IMR-90 (cell line): ENCODE results near the gene TOMM40L. TPM values are rescaled to one million over a fixed set of nuclear protein-coding genes. Genes with fewer than 3 reads are reported as not detected.

Experiments used
- ATAC-seq: fragments of 200-7000 bp; cut with Tn5 transposase; 2 replicates; pipeline ENCODE4 v1.9.1; 2020; ENCODE audit warnings: low read depth, mild to moderate bottlenecking, moderate library complexity
- BruUV-seq: library from RNA; stranded (reverse); fragments of 400-500 nt; replicated peaks from 2 replicates; lab custom pipeline; 2021; lab: Mats Ljungman, UMichigan
- CTCF ChIA-PET: fragments of 300-600 bp; formaldehyde crosslinking; extraction: SDS; loops from one replicate; lab custom pipeline; 2021; ENCODE audit warnings: antibody characterized with exemption; lab: Yijun Ruan, JAX
- POLR2A ChIA-PET: fragments of 300-600 bp; sonication (Branson Sonifier 250); formaldehyde crosslinking; loops from one replicate; lab custom pipeline; 2022; ENCODE audit warnings: antibody characterized with exemption; ENCODE audit not compliant: unreplicated experiment; lab: Charles Lee
- DNase-seq: peaks from one replicate; pipeline ENCODE4 v3.0.0; 2013
- H2AFZ ChIP-seq: replicated peaks from 2 replicates; pipeline ENCODE3; 2013; ENCODE audit warnings: low read length, mild to moderate bottlenecking; ENCODE audit not compliant: poor library complexity
- H2AK5ac ChIP-seq: 2 replicates; pipeline ENCODE4 v1.6.1; 2013; ENCODE audit warnings: low read depth, low read length, inconsistent platforms
- H2AK9ac ChIP-seq: replicated peaks from 2 replicates; pipeline ENCODE3; 2013; ENCODE audit warnings: mild to moderate bottlenecking, low read depth, low read length, moderate library complexity; ENCODE audit not compliant: poor library complexity
- H2BK120ac ChIP-seq: 2 replicates; pipeline ENCODE4 v1.6.1; 2013; ENCODE audit warnings: low read depth, low read length, inconsistent platforms
- H2BK15ac ChIP-seq: 3 replicates; pipeline ENCODE4 v1.6.1; 2013; ENCODE audit warnings: low read depth, low read length, inconsistent platforms
- H2BK20ac ChIP-seq: 2 replicates; pipeline ENCODE4 v1.6.1; 2013; ENCODE audit warnings: low read depth, mild to moderate bottlenecking, inconsistent platforms, low read length, moderate library complexity
- H2BK5ac ChIP-seq: 2 replicates; pipeline ENCODE4 v1.6.1; 2013; ENCODE audit warnings: mild to moderate bottlenecking, low read depth, low read length, inconsistent platforms; ENCODE audit not compliant: poor library complexity, severe bottlenecking
- H3K14ac ChIP-seq: replicated peaks from 2 replicates; pipeline ENCODE4 v1.6.1; 2013; ENCODE audit warnings: low read depth, low read length, inconsistent platforms
- H3K18ac ChIP-seq: 2 replicates; pipeline ENCODE4 v1.6.1; 2013; ENCODE audit warnings: low read depth, low read length, control low read depth
- H3K23ac ChIP-seq: 2 replicates; pipeline ENCODE4 v1.6.1; 2013; ENCODE audit warnings: low read depth, low read length, inconsistent platforms
- H3K27ac ChIP-seq: 2 replicates; pipeline ENCODE4 v1.5.1; 2013; ENCODE audit warnings: mild to moderate bottlenecking, control low read depth, low read length; ENCODE audit not compliant: insufficient read depth
- H3K27me3 ChIP-seq: 2 replicates; pipeline ENCODE4 v1.6.1; 2013; ENCODE audit warnings: low read length; ENCODE audit not compliant: control insufficient read depth, insufficient read depth
- H3K36me3 ChIP-seq: 2 replicates; pipeline ENCODE4 v1.6.1; 2013; ENCODE audit warnings: low read length, mixed read lengths; ENCODE audit not compliant: control insufficient read depth, insufficient read depth
- H3K4ac ChIP-seq: 2 replicates; pipeline ENCODE4 v1.6.1; 2013; ENCODE audit warnings: low read depth, low read length, inconsistent platforms
- H3K4me1 ChIP-seq: 2 replicates; pipeline ENCODE4 v1.6.1; 2013; ENCODE audit warnings: low read length, mixed read lengths; ENCODE audit not compliant: control insufficient read depth, insufficient read depth
- H3K4me2 ChIP-seq: 2 replicates; pipeline ENCODE4 v1.6.1; 2013; ENCODE audit warnings: low read depth, mild to moderate bottlenecking, control low read depth, low read length, moderate library complexity
- H3K4me3 ChIP-seq: 2 replicates; pipeline ENCODE4 v1.5.1; 2013; ENCODE audit warnings: low read depth, mild to moderate bottlenecking, control low read depth, low read length, moderate library complexity; ENCODE audit not compliant: insufficient read depth
- H3K56ac ChIP-seq: 2 replicates; pipeline ENCODE4 v1.6.1; 2013; ENCODE audit warnings: low read length, inconsistent platforms; ENCODE audit not compliant: insufficient read depth; ENCODE audit errors: extremely low read depth
- H3K79me1 ChIP-seq, 2 experiments: 2 replicates each; pipeline ENCODE4 v1.6.1; 2013; ENCODE audit warnings: low read length in 2 of 2, inconsistent platforms in 1 of 2, low read depth in 1 of 2
- H3K9ac ChIP-seq: 2 replicates; pipeline ENCODE4 v1.6.1; 2013; ENCODE audit warnings: low read depth, low read length, control low read depth
- H3K9me1 ChIP-seq: 2 replicates; pipeline ENCODE4 v1.6.1; 2013; ENCODE audit warnings: low read length, inconsistent platforms; ENCODE audit not compliant: insufficient read depth
- H3K9me3 ChIP-seq: 2 replicates; pipeline ENCODE4 v1.6.1; 2013; ENCODE audit warnings: low read length; ENCODE audit not compliant: control insufficient read depth, insufficient read depth
- H4K20me1 ChIP-seq: 2 replicates; pipeline ENCODE4 v1.6.1; 2013; ENCODE audit warnings: low read length, inconsistent platforms; ENCODE audit not compliant: insufficient read depth
- H4K5ac ChIP-seq: 2 replicates; pipeline ENCODE4 v1.6.1; 2013; ENCODE audit warnings: mild to moderate bottlenecking, low read depth, low read length, control low read depth
- H4K8ac ChIP-seq, 2 experiments: 2 replicates each; pipeline ENCODE4 v1.6.1; 2013; ENCODE audit warnings: low read depth in 2 of 2, low read length in 2 of 2, control low read depth in 1 of 2, inconsistent platforms in 1 of 2
- H4K91ac ChIP-seq: 2 replicates; pipeline ENCODE4 v1.6.1; 2013; ENCODE audit warnings: low read depth, low read length, inconsistent platforms; ENCODE audit not compliant: insufficient read depth
- BHLHE40 ChIP-seq: fragments of 150-350 bp; IDR thresholded peaks from 2 replicates; pipeline ENCODE4 v1.6.1; 2016; ENCODE audit warnings: mild to moderate bottlenecking, low read depth, low read length
- CHD1 ChIP-seq: IDR thresholded peaks from 2 replicates; pipeline ENCODE4 v1.6.1; 2012; ENCODE audit warnings: low read depth, low read length, improper control_type of control experiment
- FOS ChIP-seq: fragments of 150-350 bp; IDR thresholded peaks from 2 replicates; pipeline ENCODE4 v1.6.1; 2016; ENCODE audit warnings: low read depth, low read length
- MAFK ChIP-seq: IDR thresholded peaks from 2 replicates; pipeline ENCODE4 v1.6.1; 2012; ENCODE audit warnings: low read depth, low read length, improper control_type of control experiment
- MAZ ChIP-seq: IDR thresholded peaks from 2 replicates; pipeline ENCODE4 v1.6.1; 2012; ENCODE audit warnings: low read depth, mild to moderate bottlenecking, low read length, improper control_type of control experiment, moderate library complexity, borderline replicate concordance
- MXI1 ChIP-seq: IDR thresholded peaks from 2 replicates; pipeline ENCODE4 v1.6.1; 2012; ENCODE audit warnings: low read depth, mild to moderate bottlenecking, low read length, moderate library complexity, borderline replicate concordance
- NFE2L2 ChIP-seq: fragments of 150-350 bp; IDR thresholded peaks from 2 replicates; pipeline ENCODE4 v1.6.1; 2016; ENCODE audit warnings: low read depth, mild to moderate bottlenecking, low read length
- POLR2A ChIP-seq: IDR thresholded peaks from 2 replicates; pipeline ENCODE4 v1.6.1; 2012; ENCODE audit warnings: mild to moderate bottlenecking, low read depth, low read length
- RAD21 ChIP-seq: IDR thresholded peaks from 2 replicates; pipeline ENCODE4 v1.6.1; 2012; ENCODE audit warnings: low read length, improper control_type of control experiment
- RCOR1 ChIP-seq: IDR thresholded peaks from 2 replicates; pipeline ENCODE4 v1.6.1; 2012; ENCODE audit warnings: mild to moderate bottlenecking, low read length, improper control_type of control experiment; ENCODE audit not compliant: insufficient replicate concordance
- RFX5 ChIP-seq: IDR thresholded peaks from 2 replicates; pipeline ENCODE4 v1.8.0; 2012; ENCODE audit warnings: low read depth, mild to moderate bottlenecking, low read length, moderate library complexity
- SMC3 ChIP-seq: fragments of 150-350 bp; IDR thresholded peaks from 2 replicates; pipeline ENCODE4 v1.6.1; 2016; ENCODE audit warnings: low read depth, mild to moderate bottlenecking, antibody characterized with exemption, low read length, moderate library complexity
- WGBS, 2 experiments: methylation state at CpG; one replicate each; pipeline versions ENCODE4 v1.1.5 to v1.1.7; 2013; ENCODE audit warnings: missing lambda C conversion rate in 2 of 2; ENCODE audit not compliant: insufficient read length in 1 of 2; ENCODE audit errors: extremely low coverage in 2 of 2; 5-methylcytosine and 5-hydroxymethylcytosine counted together
- dilution Hi-C: fragments of 300-500 bp; cut with HindIII; formaldehyde crosslinking; loops from one replicate; pipeline ENCODE4 v1.14.3; 2018; ENCODE audit warnings: low sequenced_read_pairs; ENCODE audit not compliant: unreplicated experiment
- in situ Hi-C: fragments of 300-500 bp; cut with MboI; formaldehyde crosslinking; loops from 3 replicates; pipeline ENCODE4 v1.14.3; 2019; ENCODE audit warnings: low sequenced_read_pairs, inconsistent platforms, mixed read lengths
- intact Hi-C: fragments of 100-400 bp; cut with micrococcal nuclease; formaldehyde crosslinking; loops from 2 replicates; pipeline ENCODE4 v1.10.0; 2022
- polyA plus RNA-seq, 3 experiments: library from polyadenylated mRNA; depleted of rRNA; stranded (reverse); fragments of >200 nt; gene quantifications; 2 replicates each; pipeline ENCODE4 v1.2.3, GENCODE V29; 2012; ENCODE audit warnings: low replicate concordance in 1 of 3
- total RNA-seq: library from RNA; depleted of rRNA; stranded (reverse); fragments of >200 nt; gene quantifications from 2 replicates; pipeline ENCODE4 v1.2.3, GENCODE V29; 2012
- TF ChIP-seq, protein P1 (sequence below): fragments of 150-350 bp; IDR thresholded peaks from 2 replicates; pipeline ENCODE4 v1.6.1; 2017; ENCODE audit warnings: mild to moderate bottlenecking, antibody characterized with exemption, low read length, low read depth
- TF ChIP-seq, protein P2 (sequence below): conservative IDR thresholded peaks from 2 replicates; pipeline ENCODE4 v1.5.1; 2012; ENCODE audit warnings: mild to moderate bottlenecking, low read depth, low read length, improper control_type of control experiment
- TF ChIP-seq, protein P3 (sequence below): fragments of 150-350 bp; IDR thresholded peaks from 2 replicates; pipeline ENCODE4 v1.6.1; 2016; ENCODE audit warnings: low read depth, mild to moderate bottlenecking, low read length, moderate library complexity, borderline replicate concordance

The TOMM40L gene
- total and polyA plus RNA-seq, 2 of the 4 experiments (the other 2 are of a cell fraction): 7.7 to 12.5 TPM

DNA sequence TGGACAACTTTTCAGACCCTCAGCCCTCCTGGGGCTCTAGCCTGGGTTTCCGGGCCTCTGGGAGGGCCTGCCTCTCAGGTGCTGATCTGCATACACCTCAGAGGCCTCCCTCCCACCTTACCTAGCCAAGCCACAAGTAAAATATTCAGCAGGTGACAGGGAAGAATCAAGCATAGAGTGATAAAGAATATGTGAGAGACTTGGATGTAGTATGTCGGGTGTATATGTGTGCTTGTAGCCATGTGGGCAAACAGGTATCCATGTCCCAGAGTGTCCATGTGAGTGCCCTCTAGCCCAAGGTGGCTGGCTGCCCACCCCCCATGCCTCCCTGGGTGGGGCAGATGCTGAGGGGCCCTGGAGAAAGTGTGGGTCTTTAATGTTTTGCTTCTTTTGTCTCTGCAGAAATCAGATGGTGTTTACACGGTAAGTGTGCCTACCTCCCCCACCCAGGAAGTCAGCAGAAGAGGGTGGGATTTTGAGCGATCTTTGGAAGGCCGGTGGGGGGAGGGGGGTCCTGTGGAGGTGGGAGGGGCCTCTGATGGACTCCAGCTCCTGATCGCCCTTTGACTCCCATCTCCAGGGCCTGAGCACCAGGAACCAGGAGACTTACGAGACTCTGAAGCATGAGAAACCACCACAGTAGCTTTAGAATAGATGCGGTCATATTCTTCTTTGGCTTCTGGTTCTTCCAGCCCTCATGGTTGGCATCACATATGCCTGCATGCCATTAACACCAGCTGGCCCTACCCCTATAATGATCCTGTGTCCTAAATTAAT lies 7.4 kb upstream of the TOMM40L start:
- Histone ChIP-seq H2BK15ac (no peak overlapping the region), H3K4me3 (no peak overlapping the region), H3K4me2 (no peak overlapping the region), H3K36me3 (peaks cover 14% of the 10 kb centered on the region), H3K9me3 (no peaks in the 10 kb centered on the region), H3K56ac (no peak overlapping the region), H3K4me1 (peaks cover 11% of the 10 kb centered on the region), H2AFZ (peak overlapping the region; percentile 71), H4K5ac (no peak overlapping the region), H3K4ac (no peak overlapping the region), H4K20me1 (no peaks in the 10 kb centered on the region), H3K9me1 (peaks cover 14% of the 10 kb centered on the region), H3K23ac (no peak overlapping the region), H3K9ac (no peak overlapping the region), H4K91ac (no peak overlapping the region), H2BK120ac (no peak overlapping the region), H3K14ac (no peak overlapping the region; the same call in 1 of the 2 replicates), H3K79me1 (no peaks in the 10 kb centered on the region), H3K27me3 (no peaks in the 10 kb centered on the region; the same call in 1 of the 2 replicates), H3K18ac (no peak overlapping the region), H2AK9ac (peak overlapping the region; percentile 48), H2BK20ac (no peak overlapping the region), H2BK5ac (no peak overlapping the region), H3K27ac (no peak overlapping the region), H4K8ac (no peak overlapping the region), H2AK5ac (0 out of 2 replicates have a peak overlapping the region, but pooled peaks have one; percentile 76)
- POLR2A ChIA-PET: no interaction called here
- DNase-seq (no peak), ATAC-seq (no peak)
- no TSS peak for BruUV-seq
- CTCF ChIA-PET: interaction anchor here (1.6 kb wide), 1 partner anchor 164 kb away, joined by 4 read pairs; no protein-coding TSS in a partner anchor
- in situ Hi-C loops: loop anchor here (10.0 kb wide), 1 partner anchor 526 kb away; the partner anchor contains the start of gene DUSP12
- intact Hi-C loops: no loop called here
- WGBS, 2 experiments: no CpG with 5 or more reads among the region's 8 CpGs
- dilution Hi-C loops: no loop called here
- TF ChIP-seq NFE2L2 (no peak), MAFK (no peak), SMC3 (no peak), POLR2A (no peak), MAZ (no peak), CHD1 (no peak), RCOR1 (no peak), MXI1 (no peak), FOS (no peak), BHLHE40 (no peak), RAD21 (no peak), RFX5 (no peak)
- TF ChIP-seq, protein P1, sequence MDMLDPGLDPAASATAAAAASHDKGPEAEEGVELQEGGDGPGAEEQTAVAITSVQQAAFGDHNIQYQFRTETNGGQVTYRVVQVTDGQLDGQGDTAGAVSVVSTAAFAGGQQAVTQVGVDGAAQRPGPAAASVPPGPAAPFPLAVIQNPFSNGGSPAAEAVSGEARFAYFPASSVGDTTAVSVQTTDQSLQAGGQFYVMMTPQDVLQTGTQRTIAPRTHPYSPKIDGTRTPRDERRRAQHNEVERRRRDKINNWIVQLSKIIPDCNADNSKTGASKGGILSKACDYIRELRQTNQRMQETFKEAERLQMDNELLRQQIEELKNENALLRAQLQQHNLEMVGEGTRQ: no peak
- TF ChIP-seq, protein P2, sequence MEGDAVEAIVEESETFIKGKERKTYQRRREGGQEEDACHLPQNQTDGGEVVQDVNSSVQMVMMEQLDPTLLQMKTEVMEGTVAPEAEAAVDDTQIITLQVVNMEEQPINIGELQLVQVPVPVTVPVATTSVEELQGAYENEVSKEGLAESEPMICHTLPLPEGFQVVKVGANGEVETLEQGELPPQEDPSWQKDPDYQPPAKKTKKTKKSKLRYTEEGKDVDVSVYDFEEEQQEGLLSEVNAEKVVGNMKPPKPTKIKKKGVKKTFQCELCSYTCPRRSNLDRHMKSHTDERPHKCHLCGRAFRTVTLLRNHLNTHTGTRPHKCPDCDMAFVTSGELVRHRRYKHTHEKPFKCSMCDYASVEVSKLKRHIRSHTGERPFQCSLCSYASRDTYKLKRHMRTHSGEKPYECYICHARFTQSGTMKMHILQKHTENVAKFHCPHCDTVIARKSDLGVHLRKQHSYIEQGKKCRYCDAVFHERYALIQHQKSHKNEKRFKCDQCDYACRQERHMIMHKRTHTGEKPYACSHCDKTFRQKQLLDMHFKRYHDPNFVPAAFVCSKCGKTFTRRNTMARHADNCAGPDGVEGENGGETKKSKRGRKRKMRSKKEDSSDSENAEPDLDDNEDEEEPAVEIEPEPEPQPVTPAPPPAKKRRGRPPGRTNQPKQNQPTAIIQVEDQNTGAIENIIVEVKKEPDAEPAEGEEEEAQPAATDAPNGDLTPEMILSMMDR: no peak
- TF ChIP-seq, protein P3, sequence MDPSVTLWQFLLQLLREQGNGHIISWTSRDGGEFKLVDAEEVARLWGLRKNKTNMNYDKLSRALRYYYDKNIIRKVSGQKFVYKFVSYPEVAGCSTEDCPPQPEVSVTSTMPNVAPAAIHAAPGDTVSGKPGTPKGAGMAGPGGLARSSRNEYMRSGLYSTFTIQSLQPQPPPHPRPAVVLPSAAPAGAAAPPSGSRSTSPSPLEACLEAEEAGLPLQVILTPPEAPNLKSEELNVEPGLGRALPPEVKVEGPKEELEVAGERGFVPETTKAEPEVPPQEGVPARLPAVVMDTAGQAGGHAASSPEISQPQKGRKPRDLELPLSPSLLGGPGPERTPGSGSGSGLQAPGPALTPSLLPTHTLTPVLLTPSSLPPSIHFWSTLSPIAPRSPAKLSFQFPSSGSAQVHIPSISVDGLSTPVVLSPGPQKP: no peak
